AG20443 (cell line): Measurements from ENCODE around the gene PSEN2.
"Not testable (repeated sequence)": the region's sequence is repeated elsewhere in the genome, so short reads cannot be mapped to it uniquely, and the experiment has no call there.

Experiments used
- DNase-seq: peaks from one replicate; pipeline ENCODE4 v3.0.0; 2012; ENCODE audit warnings: low spot score, mixed read lengths

PSEN2 gene

DNA sequence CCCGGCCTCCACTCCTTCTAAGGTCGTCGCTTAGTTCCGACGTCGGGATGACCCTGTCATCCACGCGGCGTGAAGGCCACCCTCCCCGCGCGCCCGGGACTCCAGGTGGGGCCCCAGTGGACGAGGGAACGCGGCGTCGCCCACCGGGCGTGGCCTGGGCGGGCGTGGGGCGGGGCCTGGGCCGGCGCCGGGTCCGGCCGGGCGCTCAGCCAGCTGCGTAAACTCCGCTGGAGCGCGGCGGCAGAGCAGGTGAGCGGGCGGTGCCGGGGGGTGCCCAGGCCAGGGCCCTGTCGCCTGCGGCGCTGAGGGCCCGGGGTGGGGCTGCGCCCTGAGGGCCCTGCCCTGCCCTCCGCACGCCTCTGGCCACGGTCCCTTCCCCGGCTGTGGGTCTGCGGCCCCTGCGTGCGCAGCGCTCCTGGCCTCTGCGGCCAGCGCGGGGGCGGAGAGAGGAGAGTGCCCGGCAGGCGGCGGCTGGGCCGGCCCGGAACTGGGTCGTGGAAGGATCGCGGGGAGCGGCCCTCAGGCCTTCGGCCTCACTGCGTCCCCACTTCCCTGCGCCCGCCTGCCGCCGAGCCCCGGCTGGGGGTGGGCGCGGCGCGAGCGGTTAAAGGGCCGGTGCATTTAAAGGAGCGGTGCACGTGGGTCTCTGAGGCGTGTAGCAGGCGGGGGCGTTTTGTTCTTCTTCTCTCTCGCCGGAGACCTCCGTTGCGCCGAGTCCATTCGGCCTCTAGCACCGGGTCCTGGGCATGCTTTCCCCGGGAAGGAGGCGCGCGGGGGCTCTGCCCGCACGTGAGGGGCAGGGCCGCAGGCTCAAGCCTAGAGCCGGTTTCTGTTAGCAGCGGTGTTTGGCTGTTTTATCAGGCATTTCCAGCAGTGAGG, at the start of gene PSEN2:
Gene PSEN2, plus strand, starts transcription at position 216 of the 879 bp plus-strand sequence. CDS start 11,292 bp downstream, outside the sequence.
- DNase-seq: peak; percentile 87

GRCh38 chr1:226820941-226821718, 49.3 kb upstream of the PSEN2 start:
- peak; percentile 94 for DNase-seq

DNA sequence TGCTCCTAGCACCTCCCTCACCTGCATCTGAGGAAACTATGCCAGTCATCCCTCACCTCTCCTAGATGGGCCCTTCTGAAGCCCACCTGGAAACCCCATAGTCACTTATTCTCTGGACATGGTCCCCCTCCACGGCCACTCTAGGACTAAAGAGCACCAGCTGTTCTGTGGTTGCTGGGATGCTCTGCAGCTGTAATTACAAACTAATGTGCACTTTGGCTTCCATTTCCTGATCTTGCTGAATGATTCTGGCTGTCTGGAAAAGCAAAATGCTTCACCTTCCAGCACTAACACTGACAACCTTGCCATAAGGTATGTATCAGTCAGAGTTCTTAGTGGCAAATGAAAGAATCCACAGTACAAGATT, 48.7 kb upstream of the PSEN2 start:
- peak; percentile 35 for DNase-seq

DNA sequence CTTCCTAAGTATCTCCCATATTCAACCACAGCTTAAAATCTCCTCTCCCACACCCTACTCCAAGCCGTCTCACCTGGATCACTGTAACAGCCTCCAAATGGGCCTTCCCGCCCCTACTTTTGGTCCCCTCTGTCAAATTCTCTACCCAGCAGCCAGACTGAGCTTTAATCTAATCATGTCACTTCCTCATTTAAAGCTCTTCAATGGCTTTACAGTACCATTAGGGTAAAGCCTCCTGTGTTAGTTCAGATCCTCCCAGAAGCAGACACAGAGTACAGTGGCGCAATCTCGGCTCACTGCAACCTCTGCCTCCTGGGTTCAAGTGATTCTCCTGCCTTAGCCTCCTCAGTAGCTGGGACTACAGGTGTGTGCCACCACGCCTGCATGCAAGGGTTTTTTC, 46.8 kb upstream of the PSEN2 start:
- no peak for DNase-seq

GRCh38 chr1:226825037-226825745, 45.2 kb upstream of the PSEN2 start:
- no peak for DNase-seq

GRCh38 chr1:226825746-226826100, 44.7 kb upstream of the PSEN2 start:
- no peak for DNase-seq

- DNase-seq: no peak
Measured at GRCh38 chr1:226826479-226827261, 43.7 kb upstream of the PSEN2 start.

DNA sequence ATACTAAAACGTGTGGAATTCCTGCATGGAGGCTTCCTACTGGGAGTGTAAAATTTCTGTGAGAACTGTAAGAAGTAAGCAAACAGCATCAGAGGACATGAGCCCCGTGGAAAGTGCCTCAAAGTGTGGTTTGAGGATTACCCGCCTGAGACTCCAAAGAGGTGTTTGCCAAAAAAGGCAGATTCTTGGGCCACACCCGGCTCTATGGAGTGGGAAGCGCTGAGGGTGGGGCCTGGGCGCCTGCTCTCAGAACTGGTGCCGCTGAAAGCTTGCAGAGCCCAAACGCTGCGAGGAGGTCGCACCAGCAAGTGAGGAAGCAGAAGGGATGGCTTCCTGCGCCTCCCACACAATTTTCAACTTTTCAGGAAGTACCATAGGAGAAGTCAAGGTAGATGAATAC, 43.0 kb upstream of the PSEN2 start:
- DNase-seq: peak; percentile 73

GRCh38 chr1:226827968-226828513, 42.4 kb upstream of the PSEN2 start:
- DNase-seq: peak; percentile 96

- no peak for DNase-seq
Measured at GRCh38 chr1:226829105-226829504, 41.3 kb upstream of the PSEN2 start.

DNA sequence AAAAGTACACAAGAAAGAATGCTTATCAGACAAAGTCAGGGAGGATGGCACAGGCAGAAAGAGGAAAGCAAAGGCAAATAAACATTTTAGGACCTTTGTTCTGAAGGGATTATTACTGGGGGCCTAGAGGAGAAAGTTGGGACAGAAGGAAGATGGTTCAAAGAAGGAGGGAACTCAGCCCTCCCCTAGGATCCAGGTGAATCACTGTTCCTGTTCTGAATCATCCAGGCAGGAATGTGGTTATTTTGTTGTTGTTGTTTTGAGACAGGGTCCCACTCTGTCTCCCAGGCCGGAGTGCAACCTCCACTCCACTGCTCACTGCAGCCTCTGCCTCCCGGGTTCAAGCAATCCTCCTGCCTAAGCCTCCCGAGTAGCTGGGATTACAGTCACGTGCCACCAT, 38.5 kb upstream of the PSEN2 start:
- DNase-seq: no peak

DNA sequence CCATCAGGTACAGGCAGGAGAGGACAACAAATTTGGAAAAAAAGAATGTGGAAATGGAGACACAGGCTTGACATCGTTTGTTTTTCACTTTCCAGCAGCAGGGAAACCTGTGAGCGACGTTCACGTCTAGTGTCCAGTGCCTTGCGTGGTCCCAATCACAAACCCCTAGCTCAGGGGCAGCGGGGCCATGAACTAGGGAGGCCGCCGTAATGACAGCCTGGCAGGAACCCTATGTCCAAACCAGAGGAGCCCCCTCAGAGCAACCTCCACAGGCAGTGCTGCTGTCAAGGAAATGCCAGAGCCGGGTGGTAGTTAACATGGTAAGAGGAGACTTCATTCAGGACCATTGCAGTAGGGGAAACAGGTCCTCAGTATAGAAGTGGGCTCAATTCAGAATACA, 37.8 kb upstream of the PSEN2 start:
- no peak for DNase-seq

GRCh38 chr1:226834179-226834578, 36.2 kb upstream of the PSEN2 start:
- not testable (repeated sequence) for DNase-seq

- DNase-seq: not testable (repeated sequence)
Measured at GRCh38 chr1:226835396-226835795, 35.0 kb upstream of the PSEN2 start.

- DNase-seq: not testable (repeated sequence)
Measured at GRCh38 chr1:226837966-226838365, 32.5 kb upstream of the PSEN2 start.

DNA sequence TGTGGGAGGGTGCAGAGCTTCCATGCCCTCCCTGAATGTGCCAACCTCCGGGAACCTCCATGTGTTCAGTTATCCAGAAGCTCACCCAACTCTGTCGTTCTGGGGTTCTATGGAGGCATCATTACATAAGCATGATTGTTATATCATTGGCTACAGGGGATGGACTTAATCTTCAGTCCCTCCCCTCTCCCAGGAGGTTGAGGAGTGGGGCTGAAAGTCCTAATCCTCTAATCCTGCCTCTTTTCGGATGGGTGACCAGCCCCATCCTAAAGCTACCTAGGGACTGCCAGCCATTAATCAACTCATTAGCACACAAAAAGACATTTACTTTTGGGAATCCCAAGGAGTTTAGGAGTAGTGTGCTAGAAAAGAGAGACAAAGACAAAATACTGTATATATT, 32.0 kb upstream of the PSEN2 start:
- no peak for DNase-seq

GRCh38 chr1:226845624-226846023, 24.8 kb upstream of the PSEN2 start:
- no peak for DNase-seq

GRCh38 chr1:226846786-226847185, 23.6 kb upstream of the PSEN2 start:
- DNase-seq: peak; percentile 59

DNA sequence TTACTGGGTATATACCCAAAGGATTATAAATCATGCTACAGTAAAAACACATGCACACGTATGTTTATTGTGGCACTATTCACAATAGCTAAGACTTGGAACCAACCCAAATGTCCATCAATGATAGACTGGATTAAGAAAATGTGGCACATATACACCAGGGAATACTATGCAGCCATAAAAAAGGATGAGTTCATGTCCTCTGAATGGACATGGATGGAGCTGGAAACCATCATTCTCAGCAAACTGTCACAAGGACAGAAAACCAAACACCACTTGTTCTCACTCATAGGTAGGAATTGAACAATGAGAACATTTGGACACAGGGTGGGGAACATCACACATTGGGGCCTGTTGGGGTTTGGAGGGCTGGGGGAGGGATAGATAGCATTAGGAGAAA, 15.9 kb upstream of the PSEN2 start:
- not testable (repeated sequence) for DNase-seq

- DNase-seq: no peak
Measured at GRCh38 chr1:226862890-226863289, 7.5 kb upstream of the PSEN2 start.

DNA sequence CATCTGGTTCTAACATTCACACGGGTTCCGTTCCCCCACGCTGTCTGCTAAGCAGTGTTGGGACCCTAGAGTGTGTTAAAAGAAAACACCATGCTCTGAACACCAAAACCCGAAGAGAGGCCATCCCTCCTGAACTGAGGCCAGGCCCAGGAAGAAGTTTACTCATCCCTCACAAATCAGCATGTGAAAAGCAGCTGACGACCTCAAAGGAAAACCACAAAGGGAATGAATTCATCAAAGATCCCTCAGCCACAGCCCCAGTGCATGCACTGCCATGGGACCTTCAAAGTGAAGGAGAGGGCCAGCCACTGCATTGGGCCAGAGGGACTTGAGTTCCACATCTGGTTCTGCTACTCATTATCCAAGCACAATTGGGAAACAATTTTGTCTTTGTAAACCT, 7.0 kb upstream of the PSEN2 start:
- DNase-seq: peak; percentile 76

DNA sequence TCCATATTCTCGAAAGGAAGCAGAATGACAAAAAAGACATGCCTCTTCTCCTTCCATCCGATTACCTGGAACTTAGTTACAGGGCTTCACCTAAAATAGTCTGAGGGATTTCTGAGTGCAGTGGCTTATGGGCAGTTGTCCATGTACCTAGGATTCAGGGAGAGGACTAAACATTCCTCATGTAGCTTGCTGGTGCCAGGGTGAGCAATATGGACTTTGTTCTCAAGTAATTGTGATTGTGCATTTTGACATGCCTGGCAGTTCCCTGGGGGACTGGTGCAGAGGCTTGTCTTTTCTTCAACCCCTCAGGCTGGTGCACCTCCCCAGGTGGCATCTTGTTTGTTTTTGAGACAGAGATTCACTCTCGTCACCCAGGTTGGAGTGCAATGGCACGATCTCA, 6.1 kb upstream of the PSEN2 start:
- no peak for DNase-seq
